ENCODE results near the gene ZNF132. TPM values are rescaled to one million over a fixed set of nuclear protein-coding genes. Genes with fewer than 3 reads are reported as not detected.
A peak's percentile ranks its signal among the peaks of the same experiment; 100 is the strongest.

Gene ZNF132
- total and polyA plus RNA-seq, 9 of the 15 experiments (the other 6 are each of a cell fraction or from before 2014, with no cell fraction given): 0.03 to 0.42 (median 0.10) TPM; not detected in 5

GRCh38 chr19:58474997-58475713, 35.2 kb upstream of the ZNF132 start (continued):
- TF ChIP-seq ZBTB34 (CRISPR knock-in tag; IDR thresholded peaks at IDR 0.05) (no peak), ZNF384 (IDR thresholded peaks at IDR 0.05; ENCODE audit: low read depth, low read length) (no peak), BMI1 (IDR thresholded peaks at IDR 0.05; ENCODE audit: low read length) (peak; percentile 78; the same call in 1 of the 2 replicates), SMAD3 (CRISPR knock-in tag; conservative IDR thresholded peaks at IDR 0.05) (no peak), NKRF (IDR thresholded peaks at IDR 0.05; ENCODE audit: borderline replicate concordance) (peak; percentile 82; the same call in 1 of the 2 replicates), ZNF766 (CRISPR knock-in tag; conservative IDR thresholded peaks at IDR 0.05) (peak; percentile 61; the same call in 1 of the 2 replicates), TRIM24 (IDR thresholded peaks at IDR 0.05) (peak in 1 of 2 experiments; percentile 6; a peak in 1 of 4 replicates), ZNF655 (CRISPR knock-in tag; IDR thresholded peaks at IDR 0.05) (no peak), HNRNPUL1 (IDR thresholded peaks at IDR 0.05; ENCODE audit: low read length) (peak; percentile 38; the same call in 1 of the 2 replicates), SETDB1 (IDR thresholded peaks at IDR 0.05; ENCODE audit: low read length) (no peak), CAMTA2 (CRISPR knock-in tag; conservative IDR thresholded peaks at IDR 0.05) (peak; percentile 72; the same call in 1 of the 2 replicates), ZNF699 (CRISPR knock-in tag; IDR thresholded peaks at IDR 0.05; ENCODE audit: insufficient replicate concordance) (no peak), ZNF41 (CRISPR knock-in tag; conservative IDR thresholded peaks at IDR 0.05) (no peak), NFIC (IDR thresholded peaks at IDR 0.05) (0 out of 2 replicates have a peak, but pooled peaks have one; percentile 4), E2F6 (IDR thresholded peaks at IDR 0.05; ENCODE audit: borderline replicate concordance in 1 of 2, extremely low read depth in 1 of 2, insufficient read depth in 1 of 2, insufficient read length in 1 of 2, low read depth in 1 of 2, low read length in 1 of 2, poor library complexity in 1 of 2, severe bottlenecking in 1 of 2) (peak in 1 of 2 experiments; percentile 21), FOXA1 (IDR thresholded peaks at IDR 0.05; ENCODE audit: borderline replicate concordance) (no peak), CREM (IDR thresholded peaks at IDR 0.05; ENCODE audit: low read depth) (peak; percentile 57; the same call in 1 of the 2 replicates), MXI1 (IDR thresholded peaks at IDR 0.05; ENCODE audit: low read depth, low read length) (peak; percentile 76; the same call in 1 of the 2 replicates), FOXK1 (CRISPR knock-in tag; IDR thresholded peaks at IDR 0.05; ENCODE audit: borderline replicate concordance) (0 out of 2 replicates have a peak, but pooled peaks have one; percentile 9), RBM17 (IDR thresholded peaks at IDR 0.05; ENCODE audit: borderline replicate concordance, low read depth, low read length) (no peak), NFIX (CRISPR knock-in tag; IDR thresholded peaks at IDR 0.05; ENCODE audit: low read depth) (no peak), SMARCE1 (IDR thresholded peaks at IDR 0.05) (0 out of 2 replicates have a peak, but pooled peaks have one; percentile 30)

Data from K562 (cell line).